HepG2 (cell line): Measurements from ENCODE around the gene IL1RL2. TPM values are rescaled to one million over a fixed set of nuclear protein-coding genes. Genes with fewer than 3 reads are reported as not detected.

ENCODE experiments used
- ATAC-seq: fragments of 200-7000 bp; cut with Tn5 transposase; 3 replicates; pipeline ENCODE4 v1.9.1; 2020; ENCODE audit warnings: mild to moderate bottlenecking, moderate library complexity
- BruUV-seq: library from RNA; stranded (reverse); fragments of 400-500 nt; replicated peaks from 2 replicates; lab custom pipeline; 2021; lab: Mats Ljungman, UMichigan
- CTCF ChIA-PET: fragments of 300-600 bp; formaldehyde crosslinking; extraction: SDS; loops from one replicate; lab custom pipeline; 2021; ENCODE audit warnings: low total read pairs, inconsistent platforms, low intra/inter-chr PET ratio; lab: Yijun Ruan, JAX
- POLR2A ChIA-PET: fragments of 350-600 bp; sonication (Branson Sonifier 250); formaldehyde crosslinking; loops from one replicate; lab custom pipeline; 2020; ENCODE audit warnings: antibody characterized with exemption, inconsistent platforms; lab: Yijun Ruan, JAX
- DNase-seq: peaks from one replicate; pipeline ENCODE4 v3.0.0-alpha.2; 2015; ENCODE audit warnings: low spot score
- FAIRE-seq: peaks from 3 replicates; lab custom pipeline; 2011; peaks lifted over from hg19 to GRCh38; lab: Jason Lieb, UNC
- H2AFZ ChIP-seq: one replicate; pipeline ENCODE4 v1.6.1; 2011; ENCODE audit warnings: low read length, inconsistent platforms
- H3K27ac ChIP-seq: fragments of 300-600 bp; 3 replicates; pipeline ENCODE4 v1.8.0; 2011; ENCODE audit warnings: mixed run types, mild to moderate bottlenecking, mixed read lengths, low read length, inconsistent platforms; ENCODE audit not compliant: insufficient read depth; ENCODE audit errors: extremely low read length
- H3K27me3 ChIP-seq, 2 experiments: fragments of 200-600 bp in 1 of 2; 2 replicates in 1 of 2; 3 replicates in 1 of 2; pipeline versions ENCODE4 v1.6.0 to v1.8.0; 2011; ENCODE audit warnings: low read length in 2 of 2, mild to moderate bottlenecking in 2 of 2, moderate library complexity in 2 of 2, inconsistent platforms in 1 of 2; ENCODE audit not compliant: insufficient read depth in 2 of 2, control insufficient read depth in 1 of 2
- H3K36me3 ChIP-seq, 2 experiments: fragments of 200-600 bp in 1 of 2; replicated peaks in 1 of 2; 2 replicates in 1 of 2; 3 replicates in 1 of 2; pipeline versions ENCODE4 v1.5.1 to v1.8.0; 2011; ENCODE audit warnings: low read length in 2 of 2, inconsistent platforms in 1 of 2; ENCODE audit not compliant: insufficient read depth in 2 of 2, control insufficient read depth in 1 of 2
- H3K4me1 ChIP-seq: 2 replicates; pipeline ENCODE4 v1.5.1; 2012; ENCODE audit warnings: low read length, inconsistent platforms; ENCODE audit not compliant: insufficient read depth
- H3K4me2 ChIP-seq: 2 replicates; pipeline ENCODE4 v1.6.0; 2011; ENCODE audit warnings: low read depth, low read length, inconsistent platforms
- H3K4me3 ChIP-seq, 3 experiments: fragments of 200-600 bp in 1 of 3; sonication (generic), shearing (Covaris generic) in 1 of 3; replicated peaks in 1 of 3; 2 replicates each; pipeline ENCODE4 v1.5.1; 2011 to 2016; ENCODE audit warnings: low read length in 3 of 3, inconsistent platforms in 2 of 3, low read depth in 2 of 3, mild to moderate bottlenecking in 2 of 3, control low read depth in 1 of 3, mixed read lengths in 1 of 3; ENCODE audit not compliant: insufficient read depth in 1 of 3
- H3K79me2 ChIP-seq: one replicate; pipeline ENCODE4 v1.6.1; 2011; ENCODE audit warnings: low read length, inconsistent platforms; ENCODE audit not compliant: insufficient read depth
- H3K9ac ChIP-seq: 2 replicates; pipeline ENCODE4 v1.6.0; 2011; ENCODE audit warnings: mild to moderate bottlenecking, low read depth, low read length, inconsistent platforms; ENCODE audit not compliant: insufficient read depth
- H3K9me3 ChIP-seq: 2 replicates; pipeline ENCODE4 v1.5.1; 2012; ENCODE audit warnings: mild to moderate bottlenecking, low read length
- H4K20me1 ChIP-seq: 2 replicates; pipeline ENCODE4 v1.6.0; 2011; ENCODE audit warnings: inconsistent platforms, mild to moderate bottlenecking, low read length, moderate library complexity; ENCODE audit not compliant: insufficient read depth
- CCAR2 ChIP-seq: fragments of 200-400 bp; formaldehyde crosslinking; optimal IDR thresholded peaks from 2 replicates; pipeline ENCODE3; 2018; ENCODE audit warnings: low read depth, mild to moderate bottlenecking, low read length, moderate library complexity
- DBP ChIP-seq: sonication (generic); formaldehyde crosslinking; IDR thresholded peaks from 2 replicates; pipeline ENCODE4 v1.4.0; 2020; ENCODE audit warnings: missing genetic modification reagents; ENCODE audit errors: not compliant biosample characterization
- E2F2 ChIP-seq: sonication (generic); formaldehyde crosslinking; IDR thresholded peaks from 2 replicates; pipeline ENCODE4 v1.4.0; 2020; ENCODE audit warnings: missing genetic modification reagents, borderline replicate concordance
- EEA1 ChIP-seq: sonication (generic); formaldehyde crosslinking; IDR thresholded peaks from 2 replicates; pipeline ENCODE4 v1.5.1; 2020; ENCODE audit warnings: mild to moderate bottlenecking, missing genetic modification reagents, borderline replicate concordance
- HES4 ChIP-seq: sonication (generic); formaldehyde crosslinking; IDR thresholded peaks from 2 replicates; pipeline ENCODE4 v1.9.0; 2021; ENCODE audit warnings: mild to moderate bottlenecking, missing genetic modification reagents, borderline replicate concordance
- HHEX ChIP-seq: IDR thresholded peaks from 2 replicates; pipeline ENCODE4 v1.6.1; 2016; ENCODE audit warnings: control low read depth
- NONO ChIP-seq, 2 experiments: fragments of 450-650 bp in 1 of 2; sonication (generic) in 1 of 2; formaldehyde crosslinking in 1 of 2; IDR thresholded peaks in 1 of 2; conservative IDR thresholded peaks in 1 of 2; 2 replicates each; pipeline versions ENCODE4 v1.6.1 to v1.8.0; 2017 to 2022; ENCODE audit warnings: mild to moderate bottlenecking in 1 of 2, missing genetic modification reagents in 1 of 2, moderate library complexity in 1 of 2
- PLRG1 ChIP-seq: fragments of 450-650 bp; conservative IDR thresholded peaks from 2 replicates; pipeline ENCODE4 v1.6.1; 2016
- RFX3 ChIP-seq: IDR thresholded peaks from 2 replicates; pipeline ENCODE4 v1.6.1; 2016; ENCODE audit warnings: missing biosample characterization, missing genetic modification reagents
- TRAFD1 ChIP-seq: sonication (generic); formaldehyde crosslinking; IDR thresholded peaks from 2 replicates; pipeline ENCODE4 v1.5.1; 2020; ENCODE audit warnings: missing genetic modification reagents, mild to moderate bottlenecking, borderline replicate concordance
- ZBTB3 ChIP-seq: sonication (generic); formaldehyde crosslinking; IDR thresholded peaks from 2 replicates; pipeline ENCODE4 v1.4.0; 2020; ENCODE audit warnings: low read depth, mild to moderate bottlenecking, moderate library complexity, missing genetic modification reagents, borderline replicate concordance
- ZKSCAN8 ChIP-seq: IDR thresholded peaks from 2 replicates; pipeline ENCODE4 v1.6.1; 2016; ENCODE audit warnings: borderline replicate concordance, missing genetic modification reagents, missing compliant biosample characterization
- ZNF224 ChIP-seq: sonication (generic); formaldehyde crosslinking; IDR thresholded peaks from 2 replicates; pipeline ENCODE4 v1.5.0; 2020; ENCODE audit warnings: mild to moderate bottlenecking, missing genetic modification reagents
- ZNF441 ChIP-seq: sonication (generic); formaldehyde crosslinking; IDR thresholded peaks from 2 replicates; pipeline ENCODE4 v1.7.0; 2021; ENCODE audit warnings: missing genetic modification reagents, borderline replicate concordance
- ZNF570 ChIP-seq: sonication (generic); formaldehyde crosslinking; IDR thresholded peaks from 2 replicates; pipeline ENCODE4 v1.4.0; 2020; ENCODE audit warnings: mild to moderate bottlenecking, missing genetic modification reagents, borderline replicate concordance
- ZUFSP ChIP-seq: sonication (generic); formaldehyde crosslinking; IDR thresholded peaks from 2 replicates; pipeline ENCODE4 v1.9.0; 2021; ENCODE audit warnings: missing genetic modification reagents, mild to moderate bottlenecking, borderline replicate concordance
- WGBS: methylation state at CpG from one replicate; pipeline ENCODE4 v1.1.6; 2017; ENCODE audit warnings: low lambda C conversion rate; 5-methylcytosine and 5-hydroxymethylcytosine counted together
- in situ Hi-C: cut with HindIII; loops from 2 replicates; pipeline ENCODE4 v1.10.0; 2017; ENCODE audit warnings: low pct_unique_long_range_greater_than_20kb; ENCODE audit not compliant: extremely low pct_ligation_motif_present
- intact Hi-C: fragments of 100-400 bp; cut with micrococcal nuclease; formaldehyde crosslinking; loops from one replicate; pipeline ENCODE4 v1.10.0; 2022; ENCODE audit not compliant: unreplicated experiment
- polyA plus RNA-seq, 8 experiments: library from polyadenylated mRNA; depleted of rRNA in 3 of 8; stranded (reverse) in 7 of 8; unstranded in 1 of 8; fragments of >200 nt; fragmentation: Illumina TruSeq in 4 of 8; extraction: Trizol in 4 of 8; gene quantifications; 2 replicates each; pipeline versions ENCODE4 v1.2.1 to v1.2.3, GENCODE V29; 2011 to 2016; ENCODE audit warnings: low read depth in 4 of 8, missing spikeins in 1 of 8, mixed read lengths in 1 of 8; ENCODE audit not compliant: insufficient read depth in 1 of 8
- total RNA-seq, 5 experiments: library from RNA; depleted of rRNA; stranded (reverse); fragments of >200 nt; fragmentation: Illumina TruSeq; extraction: Trizol; gene quantifications; 2 replicates each; pipeline ENCODE4 v1.2.3, GENCODE V29; 2016; ENCODE audit warnings: low read depth in 1 of 5

Gene IL1RL2
- total and polyA plus RNA-seq, 2 of the 13 experiments (the other 11 are each of a cell fraction or from before 2014, with no cell fraction given), result 0.03 TPM; not detected in 1

GRCh38 chr2:102284611-102285010 is 97.8 kb downstream of the IL1RL2 start:
- Histone ChIP-seq H3K27ac (no peak overlapping the region), H3K4me3 (no peak overlapping the region), H4K20me1 (no peaks in the 10 kb centered on the region), H3K36me3 (no peaks in the 10 kb centered on the region), H3K9ac (no peak overlapping the region), H3K9me3 (no peaks in the 10 kb centered on the region), H3K4me2 (no peak overlapping the region), H3K4me1 (no peaks in the 10 kb centered on the region), H3K27me3 (peaks cover 0 to 8% of the 10 kb centered on the region in 2 experiments; a peak in 2 of 5 replicates), H3K79me2 (no peaks in the 10 kb centered on the region), H2AFZ (no peak overlapping the region)
- in situ Hi-C loops, result no loop called here
- ATAC-seq, result no peak
- ChIA-PET CTCF (no interaction called here), POLR2A (no interaction called here)
- intact Hi-C loops, result no loop called here
- no peak for FAIRE-seq
- DNase-seq, result no peak
- WGBS, result 74% methylated on average over 3 of the region's 3 CpGs
- BruUV-seq, result no TSS peak
- TF ChIP-seq ZNF570, result no peak
- no peak for TF ChIP-seq EEA1
- TF ChIP-seq ZNF224, result no peak
- TF ChIP-seq PLRG1, result no peak
- TF ChIP-seq NONO (IDR thresholded peaks at IDR 0.05), result no peak
- no peak for TF ChIP-seq NONO (CRISPR knock-in tag; conservative IDR thresholded peaks at IDR 0.05)
- TF ChIP-seq DBP (CRISPR knock-in tag), result no peak
- TF ChIP-seq HES4 (CRISPR knock-in tag), result no peak
- no peak for TF ChIP-seq E2F2 (CRISPR knock-in tag)
- no peak for TF ChIP-seq ZUFSP (CRISPR knock-in tag)
- TF ChIP-seq ZBTB3 (CRISPR knock-in tag), result no peak
- no peak for TF ChIP-seq TRAFD1 (CRISPR knock-in tag)
- no peak for TF ChIP-seq ZKSCAN8 (CRISPR knock-in tag)
- TF ChIP-seq ZNF441, result no peak
- no peak for TF ChIP-seq HHEX (CRISPR knock-in tag)
- no peak for TF ChIP-seq CCAR2
- TF ChIP-seq RFX3 (CRISPR knock-in tag), result no peak
